ENCODE measurements around the gene EVI5L. TPM values are rescaled to one million over a fixed set of nuclear protein-coding genes. Genes with fewer than 3 reads are reported as not detected.

The EVI5L gene
- total and polyA plus RNA-seq, 2 of the 8 experiments (the other 6 are each of a cell fraction or from before 2014, with no cell fraction given): 7.2 to 11.0 TPM

DNA sequence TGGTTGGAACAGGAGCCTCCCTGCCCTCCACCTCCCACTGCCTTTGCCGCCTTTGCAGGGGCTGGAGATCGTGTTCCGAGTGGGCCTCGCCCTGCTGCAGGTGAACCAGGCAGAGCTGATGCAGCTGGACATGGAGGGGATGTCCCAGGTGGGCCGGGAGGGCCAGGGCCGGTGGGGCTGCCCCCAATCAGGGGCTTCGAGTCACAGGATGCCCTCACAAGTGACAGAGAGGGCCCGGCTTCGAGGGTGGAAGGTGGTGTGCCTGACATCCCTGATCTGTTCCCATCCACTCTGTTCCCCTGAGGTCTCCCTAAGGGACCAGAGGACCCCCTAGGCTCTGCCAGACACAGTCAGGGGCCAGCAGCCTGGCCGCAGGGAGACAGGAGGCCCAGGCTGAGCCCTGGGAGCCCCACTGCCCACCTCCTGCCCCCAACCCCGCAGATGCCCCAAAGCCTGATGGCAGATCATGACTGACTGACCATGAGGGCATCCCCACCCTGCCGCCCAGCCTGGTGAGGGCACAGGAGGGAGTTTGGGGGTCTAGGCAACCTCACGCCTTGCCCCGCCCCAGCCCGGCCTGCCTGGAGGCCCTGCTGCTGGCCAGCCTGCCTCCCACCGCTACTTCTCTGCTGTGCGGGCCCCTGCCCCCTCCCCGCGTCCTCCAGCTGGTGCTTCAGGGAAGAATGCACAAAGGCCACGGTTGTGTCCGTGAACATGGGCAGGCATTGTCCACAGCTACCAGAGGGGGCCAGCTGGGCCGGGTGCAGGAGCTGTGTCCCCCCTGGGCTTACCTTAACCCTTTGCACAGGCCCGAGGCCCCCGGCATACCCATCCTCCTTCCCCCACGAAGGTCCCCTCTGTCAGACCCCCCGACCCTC lies 21.8 kb downstream of the EVI5L start:
- no peak overlapping the region for H2BK120ac ChIP-seq (replicated peaks; ENCODE audit: low read depth, low read length)
- no peak overlapping the region for H3K56ac ChIP-seq (replicated peaks; ENCODE audit: insufficient read length, low read depth, low read length)
- H4K8ac ChIP-seq (ENCODE audit: extremely low read depth, insufficient read depth, low read length): no peak overlapping the region
- no peak overlapping the region for H3K14ac ChIP-seq (ENCODE audit: insufficient read length)
- 0 out of 2 replicates have a peak, but pooled peaks cover 2% of the 10 kb centered on the region for H3K23me2 ChIP-seq (ENCODE audit: low read depth, low read length)
- no peaks in the 10 kb centered on the region for H3K79me2 ChIP-seq (ENCODE audit: control insufficient read depth in 1 of 2, insufficient read depth in 2 of 2, low read length in 2 of 2)
- H2AFZ ChIP-seq (ENCODE audit: low read length): no peak overlapping the region
- H3K18ac ChIP-seq (ENCODE audit: extremely low read depth, low read length): no peak overlapping the region
- WGBS, 2 experiments (ENCODE audit: extremely low coverage in 1 of 2, insufficient coverage in 1 of 2, insufficient read length in 1 of 2, insufficient replicate concordance in 2 of 2, low coverage in 1 of 2, low lambda C conversion rate in 2 of 2, missing lambda C conversion rate in 1 of 2): 88% methylated on average over 16 of the region's 26 CpGs; no CpG with 5 or more reads in 1 of the 2 experiments
- H3K36me3 ChIP-seq (ENCODE audit: control insufficient read depth in 2 of 4, insufficient read depth in 4 of 4, low read length in 3 of 4): no peaks in the 10 kb centered on the region
- H4K91ac ChIP-seq (replicated peaks; ENCODE audit: insufficient read length, low read length): no peak overlapping the region
- no peak overlapping the region for H3K4me3 ChIP-seq (ENCODE audit: extremely low read depth in 1 of 4, insufficient read depth in 2 of 4, low read depth in 3 of 4, low read length in 4 of 4)
- FAIRE-seq (no peak), DNase-seq (ENCODE audit: low read depth in 1 of 2, low spot score in 2 of 2) (no peak)
- H2BK20ac ChIP-seq (ENCODE audit: low read length): no peak overlapping the region
- peaks cover 0 to 9% (median 3%) of the 10 kb centered on the region in 4 experiments; a peak in 5 of 7 replicates for H3K4me1 ChIP-seq (replicated peaks in 1 of 4; ENCODE audit: control insufficient read depth in 3 of 4, insufficient read depth in 4 of 4, low read length in 3 of 4)
- H2AK5ac ChIP-seq (ENCODE audit: low read depth, low read length): 0 out of 2 replicates have a peak overlapping the region, but pooled peaks have one; percentile 24
- H3K79me1 ChIP-seq (ENCODE audit: low read depth, low read length): no peaks in the 10 kb centered on the region
- H3K27me3 ChIP-seq (replicated peaks in 1 of 4; ENCODE audit: control insufficient read depth in 3 of 4, extremely low read depth in 1 of 4, insufficient read depth in 3 of 4, low read length in 3 of 4): peaks cover 0 to 2% (median 0%) of the 10 kb centered on the region in 4 experiments; a peak in 1 of 7 replicates
- POLR2A ChIA-PET (ENCODE audit: partially characterized antibody): interaction anchor here (1.0 to 2.2 kb wide), 3 partner anchors 17 to 49 kb away, joined by 3 to 6 read pairs (median 3); no protein-coding TSS in a partner anchor
- H3K4ac ChIP-seq (replicated peaks; ENCODE audit: insufficient read length, low read depth, low read length): no peak overlapping the region
- CTCF ChIA-PET (ENCODE audit: partially characterized antibody): interaction anchor here (0.6 to 6.1 kb wide), 30 partner anchors 7 to 1219 kb away, joined by 3 to 37 read pairs (median 4); partner anchors contain the start of genes SNAPC2 and TGFBR3L
- peaks cover 0 to 5% of the 10 kb centered on the region in 2 experiments for H4K20me1 ChIP-seq (replicated peaks in 1 of 2; ENCODE audit: control insufficient read depth in 1 of 2, insufficient read depth in 2 of 2, low read length in 2 of 2)
- no peak overlapping the region for H3K9ac ChIP-seq (replicated peaks in 1 of 4; ENCODE audit: extremely low read depth in 1 of 4, low read depth in 3 of 4, low read length in 3 of 4)
- no peak overlapping the region for H3K23ac ChIP-seq (ENCODE audit: insufficient read length)
- H3K27ac ChIP-seq (ENCODE audit: low read depth, low read length): no peak overlapping the region
- no peak overlapping the region for H4K5ac ChIP-seq (ENCODE audit: insufficient read length, low read depth, low read length)
- no peaks in the 10 kb centered on the region for H3K9me3 ChIP-seq (ENCODE audit: insufficient read depth in 2 of 2, low read depth in 1 of 2, low read length in 1 of 2)
- H3K4me2 ChIP-seq (ENCODE audit: insufficient read depth in 1 of 2, low read depth in 2 of 2, low read length in 2 of 2): no peak overlapping the region
- H2BK15ac ChIP-seq (ENCODE audit: low read length): no peak overlapping the region
- no peak overlapping the region for H2BK12ac ChIP-seq (ENCODE audit: low read depth, low read length)
- H2BK5ac ChIP-seq (ENCODE audit: low read depth, low read length): no peak overlapping the region
- no peak for TF ChIP-seq KDM1A (IDR thresholded peaks at IDR 0.05; ENCODE audit: borderline replicate concordance, low read length)
- no peak for TF ChIP-seq SP1 (IDR thresholded peaks at IDR 0.05; ENCODE audit: low read depth, low read length)
- no peak for TF ChIP-seq CREB1 (IDR thresholded peaks at IDR 0.05)
- TF ChIP-seq RAD21 (IDR thresholded peaks at IDR 0.05 in 1 of 2, conservative IDR thresholded peaks at IDR 0.05 in 1 of 2; ENCODE audit: low read depth in 2 of 2, low read length in 2 of 2): no peak
- no peak for TF ChIP-seq CHD1 (IDR thresholded peaks at IDR 0.05; ENCODE audit: low read depth, low read length)
- TF ChIP-seq HDAC6 (IDR thresholded peaks at IDR 0.05; ENCODE audit: low read depth, low read length): no peak
- TF ChIP-seq TBP (IDR thresholded peaks at IDR 0.05; ENCODE audit: low read depth, low read length): no peak
- TF ChIP-seq RXRA (IDR thresholded peaks at IDR 0.05; ENCODE audit: insufficient read depth, low read depth, low read length): no peak
- no peak for TF ChIP-seq GTF2F1 (IDR thresholded peaks at IDR 0.05; ENCODE audit: borderline replicate concordance, low read depth, low read length)
- no peak for TF ChIP-seq MAFK (IDR thresholded peaks at IDR 0.05; ENCODE audit: low read depth, low read length)
- TF ChIP-seq BCL11A (IDR thresholded peaks at IDR 0.05; ENCODE audit: low read depth in 2 of 2, low read length in 2 of 2): no peak
- no peak for TF ChIP-seq EGR1 (IDR thresholded peaks at IDR 0.05; ENCODE audit: borderline replicate concordance, low read depth, low read length)
- TF ChIP-seq YY1 (IDR thresholded peaks at IDR 0.05; ENCODE audit: low read depth, low read length): no peak
